ENCODE measurements around the gene ARHGAP22.

ARHGAP22 gene

DNA sequence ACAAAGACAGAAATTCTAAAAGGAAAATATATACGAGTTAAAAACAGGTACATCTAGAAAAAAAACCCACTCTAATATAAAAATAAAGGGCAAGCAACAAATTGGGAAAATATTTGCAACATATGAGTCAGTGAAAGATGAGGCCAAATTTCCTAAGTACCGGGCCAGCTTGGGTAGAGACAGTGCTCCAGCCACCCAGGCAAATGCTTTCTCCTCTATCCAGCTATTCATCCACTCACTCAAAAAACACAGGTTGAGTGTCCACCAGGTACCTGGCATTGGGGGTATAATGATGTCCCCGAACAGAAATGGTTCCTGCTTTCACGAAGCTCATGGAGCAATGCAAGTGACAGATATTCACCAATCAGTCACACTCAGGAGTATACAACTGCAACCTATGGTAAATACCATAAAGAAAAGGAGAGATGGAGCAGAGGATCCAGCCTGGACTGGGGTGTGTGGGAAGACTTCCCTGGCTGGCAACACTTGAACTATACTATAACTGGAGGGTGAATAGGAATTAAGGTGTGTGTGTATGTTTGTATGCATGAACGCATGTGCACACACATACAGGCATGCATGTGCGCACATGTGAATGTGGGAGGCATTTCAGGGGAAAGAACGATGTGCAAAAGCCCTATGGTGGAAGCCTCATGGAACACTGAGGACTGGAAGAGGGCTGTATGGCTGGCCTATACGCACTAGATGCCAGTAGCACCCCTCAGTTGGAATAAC, 2.3 kb downstream of the ARHGAP22 start:
- TF ChIP-seq SPI1 (IDR thresholded peaks at IDR 0.05; ENCODE audit: borderline replicate concordance, low read depth), result no peak
- TF ChIP-seq GABPA (IDR thresholded peaks at IDR 0.05; ENCODE audit: low read depth), result no peak
- TF ChIP-seq, protein P1, sequence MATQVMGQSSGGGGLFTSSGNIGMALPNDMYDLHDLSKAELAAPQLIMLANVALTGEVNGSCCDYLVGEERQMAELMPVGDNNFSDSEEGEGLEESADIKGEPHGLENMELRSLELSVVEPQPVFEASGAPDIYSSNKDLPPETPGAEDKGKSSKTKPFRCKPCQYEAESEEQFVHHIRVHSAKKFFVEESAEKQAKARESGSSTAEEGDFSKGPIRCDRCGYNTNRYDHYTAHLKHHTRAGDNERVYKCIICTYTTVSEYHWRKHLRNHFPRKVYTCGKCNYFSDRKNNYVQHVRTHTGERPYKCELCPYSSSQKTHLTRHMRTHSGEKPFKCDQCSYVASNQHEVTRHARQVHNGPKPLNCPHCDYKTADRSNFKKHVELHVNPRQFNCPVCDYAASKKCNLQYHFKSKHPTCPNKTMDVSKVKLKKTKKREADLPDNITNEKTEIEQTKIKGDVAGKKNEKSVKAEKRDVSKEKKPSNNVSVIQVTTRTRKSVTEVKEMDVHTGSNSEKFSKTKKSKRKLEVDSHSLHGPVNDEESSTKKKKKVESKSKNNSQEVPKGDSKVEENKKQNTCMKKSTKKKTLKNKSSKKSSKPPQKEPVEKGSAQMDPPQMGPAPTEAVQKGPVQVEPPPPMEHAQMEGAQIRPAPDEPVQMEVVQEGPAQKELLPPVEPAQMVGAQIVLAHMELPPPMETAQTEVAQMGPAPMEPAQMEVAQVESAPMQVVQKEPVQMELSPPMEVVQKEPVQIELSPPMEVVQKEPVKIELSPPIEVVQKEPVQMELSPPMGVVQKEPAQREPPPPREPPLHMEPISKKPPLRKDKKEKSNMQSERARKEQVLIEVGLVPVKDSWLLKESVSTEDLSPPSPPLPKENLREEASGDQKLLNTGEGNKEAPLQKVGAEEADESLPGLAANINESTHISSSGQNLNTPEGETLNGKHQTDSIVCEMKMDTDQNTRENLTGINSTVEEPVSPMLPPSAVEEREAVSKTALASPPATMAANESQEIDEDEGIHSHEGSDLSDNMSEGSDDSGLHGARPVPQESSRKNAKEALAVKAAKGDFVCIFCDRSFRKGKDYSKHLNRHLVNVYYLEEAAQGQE (IDR thresholded peaks at IDR 0.05; ENCODE audit: insufficient replicate concordance, low read depth), result no peak
- TF ChIP-seq, protein P2, sequence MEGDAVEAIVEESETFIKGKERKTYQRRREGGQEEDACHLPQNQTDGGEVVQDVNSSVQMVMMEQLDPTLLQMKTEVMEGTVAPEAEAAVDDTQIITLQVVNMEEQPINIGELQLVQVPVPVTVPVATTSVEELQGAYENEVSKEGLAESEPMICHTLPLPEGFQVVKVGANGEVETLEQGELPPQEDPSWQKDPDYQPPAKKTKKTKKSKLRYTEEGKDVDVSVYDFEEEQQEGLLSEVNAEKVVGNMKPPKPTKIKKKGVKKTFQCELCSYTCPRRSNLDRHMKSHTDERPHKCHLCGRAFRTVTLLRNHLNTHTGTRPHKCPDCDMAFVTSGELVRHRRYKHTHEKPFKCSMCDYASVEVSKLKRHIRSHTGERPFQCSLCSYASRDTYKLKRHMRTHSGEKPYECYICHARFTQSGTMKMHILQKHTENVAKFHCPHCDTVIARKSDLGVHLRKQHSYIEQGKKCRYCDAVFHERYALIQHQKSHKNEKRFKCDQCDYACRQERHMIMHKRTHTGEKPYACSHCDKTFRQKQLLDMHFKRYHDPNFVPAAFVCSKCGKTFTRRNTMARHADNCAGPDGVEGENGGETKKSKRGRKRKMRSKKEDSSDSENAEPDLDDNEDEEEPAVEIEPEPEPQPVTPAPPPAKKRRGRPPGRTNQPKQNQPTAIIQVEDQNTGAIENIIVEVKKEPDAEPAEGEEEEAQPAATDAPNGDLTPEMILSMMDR (IDR thresholded peaks at IDR 0.05; ENCODE audit: insufficient read depth, low read length), result no peak
- no peak for TF ChIP-seq POLR2AphosphoS5 (IDR thresholded peaks at IDR 0.05; ENCODE audit: low read depth)
- H3K4me3 ChIP-seq (replicated peaks; ENCODE audit: insufficient read depth, low read length), result no peak overlapping the region
- peaks cover 8% of the 10 kb centered on the region for H3K27me3 ChIP-seq (ENCODE audit: insufficient read depth, poor library complexity, severe bottlenecking)
- H3K27ac ChIP-seq (replicated peaks), result no peak overlapping the region
- no peak for DNase-seq (ENCODE audit: low read depth in 1 of 2, low spot score in 1 of 2)

DNA sequence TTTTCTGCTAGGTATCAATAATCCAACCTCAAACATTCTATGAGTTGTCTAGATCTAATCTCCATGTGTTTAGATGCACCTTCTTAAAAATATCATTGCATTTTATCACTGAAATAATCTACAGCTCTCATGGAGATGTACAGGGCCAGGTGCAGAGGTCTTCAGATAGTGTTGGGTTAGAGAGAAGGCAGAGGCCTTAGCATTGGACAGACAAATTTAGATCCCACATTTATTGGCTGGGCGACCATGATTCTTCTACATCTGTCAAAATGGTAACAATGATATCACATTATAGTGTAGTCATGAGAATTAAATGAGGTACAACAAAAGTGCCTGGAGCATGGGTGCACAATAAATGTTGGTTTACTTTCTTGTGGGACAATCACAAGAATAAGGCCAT, 3.1 kb downstream of the ARHGAP22 start:
- H3K27me3 ChIP-seq (ENCODE audit: insufficient read depth, poor library complexity, severe bottlenecking), result peaks cover 8% of the 10 kb centered on the region
- TF ChIP-seq, protein P1 (IDR thresholded peaks at IDR 0.05; ENCODE audit: insufficient replicate concordance, low read depth), result no peak
- no peak for TF ChIP-seq SPI1 (IDR thresholded peaks at IDR 0.05; ENCODE audit: borderline replicate concordance, low read depth)
- TF ChIP-seq GABPA (IDR thresholded peaks at IDR 0.05; ENCODE audit: low read depth), result no peak
- TF ChIP-seq, protein P2 (IDR thresholded peaks at IDR 0.05; ENCODE audit: insufficient read depth, low read length), result no peak
- TF ChIP-seq POLR2AphosphoS5 (IDR thresholded peaks at IDR 0.05; ENCODE audit: low read depth), result no peak
- no peak overlapping the region for H3K27ac ChIP-seq (replicated peaks)
- DNase-seq (ENCODE audit: low read depth in 1 of 2, low spot score in 1 of 2), result no peak
- H3K4me3 ChIP-seq (replicated peaks; ENCODE audit: insufficient read depth, low read length), result no peak overlapping the region

DNA sequence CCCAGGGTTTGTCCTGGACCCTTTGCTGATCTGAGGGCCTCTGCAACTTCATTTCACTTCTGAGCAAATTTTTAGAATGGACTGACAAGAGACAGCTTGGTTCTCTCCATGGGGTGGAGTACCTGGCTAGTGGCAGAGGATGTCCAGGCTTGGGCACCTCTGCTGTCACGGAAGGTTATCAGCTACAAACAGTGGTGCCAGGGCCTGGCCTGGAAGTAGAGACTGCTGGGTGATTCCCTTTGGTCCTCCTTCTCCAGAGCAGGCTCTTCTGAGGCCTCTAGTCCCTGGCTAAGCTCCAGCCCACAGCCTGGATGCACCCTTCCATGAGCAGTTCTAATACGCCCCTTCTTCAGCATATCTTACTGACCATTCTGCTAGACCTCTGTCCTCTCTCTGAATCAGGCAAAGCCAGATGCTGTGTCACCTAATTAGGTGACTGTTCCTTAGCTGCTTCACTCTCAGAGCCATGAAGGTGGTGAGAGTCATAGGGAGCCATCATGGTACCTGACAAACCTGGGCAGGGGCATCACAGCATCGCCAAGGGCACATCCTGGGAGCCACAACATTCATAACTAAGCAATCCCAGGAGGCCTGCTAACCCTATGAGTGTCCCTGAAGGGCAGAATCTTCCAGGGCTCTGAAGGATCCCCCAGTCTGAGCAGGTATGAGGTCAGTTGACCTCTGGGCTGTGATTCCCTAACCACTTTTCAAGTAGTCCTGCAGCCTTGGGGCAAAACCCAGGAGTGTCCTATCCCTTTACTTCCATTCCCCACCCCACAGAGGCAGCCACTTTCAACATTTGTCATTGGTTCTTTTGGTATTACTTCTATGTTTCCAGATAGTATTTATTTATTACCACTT, 4.0 kb downstream of the ARHGAP22 start:
- no peak overlapping the region for H3K27ac ChIP-seq (replicated peaks)
- DNase-seq (ENCODE audit: low read depth in 1 of 2, low spot score in 1 of 2), result no peak
- no peak overlapping the region for H3K4me3 ChIP-seq (replicated peaks; ENCODE audit: insufficient read depth, low read length)
- peaks cover 8% of the 10 kb centered on the region for H3K27me3 ChIP-seq (ENCODE audit: insufficient read depth, poor library complexity, severe bottlenecking)
- TF ChIP-seq, protein P1 (IDR thresholded peaks at IDR 0.05; ENCODE audit: insufficient replicate concordance, low read depth), result no peak
- TF ChIP-seq POLR2AphosphoS5 (IDR thresholded peaks at IDR 0.05; ENCODE audit: low read depth) (no peak), GABPA (IDR thresholded peaks at IDR 0.05; ENCODE audit: low read depth) (no peak), SPI1 (IDR thresholded peaks at IDR 0.05; ENCODE audit: borderline replicate concordance, low read depth) (no peak)
- TF ChIP-seq, protein P2 (IDR thresholded peaks at IDR 0.05; ENCODE audit: insufficient read depth, low read length), result no peak
